Motor neuron (in vitro differentiated cells): ENCODE measurements around the gene SIRPA. TPM values are rescaled to one million over a fixed set of nuclear protein-coding genes. Genes with fewer than 3 reads are reported as not detected.

ENCODE experiments used
- ATAC-seq, 8 experiments: fragments of 200-7000 bp; cut with Tn5 transposase; replicated peaks in 6 of 8; 2 replicates each; pipeline ENCODE4 v1.8.0; 2021; ENCODE audit warnings: mild to moderate bottlenecking in 8 of 8, moderate library complexity in 8 of 8
- H3K27ac ChIP-seq, 2 donors: fragments of 250-450 bp; sonication (Bioruptor Pico); 2 replicates each; pipeline ENCODE4 v1.9.0; 2021; ENCODE audit warnings: antibody characterized with exemption in 2 of 2, mild to moderate bottlenecking in 2 of 2, moderate library complexity in 1 of 2
- H3K4me1 ChIP-seq, 2 donors: fragments of 250-450 bp; sonication (Bioruptor Pico); replicated peaks in 1 of 2; 2 replicates each; pipeline ENCODE4 v1.6.1; 2021; ENCODE audit warnings: antibody characterized with exemption in 2 of 2, mild to moderate bottlenecking in 2 of 2, moderate library complexity in 1 of 2
- H3K4me3 ChIP-seq, 5 donors: fragments of 250-450 bp; sonication (Bioruptor Pico); 2 replicates each; pipeline ENCODE4 v1.9.0; 2021; ENCODE audit warnings: antibody characterized with exemption in 5 of 5, mild to moderate bottlenecking in 5 of 5, moderate library complexity in 4 of 5
- WGBS, 10 experiments: fragments of 450-650 bp; shearing (Covaris generic); methylation state at CpG; one replicate each; pipeline ENCODE4 v1.0.0; 2022; 5-methylcytosine and 5-hydroxymethylcytosine counted together
- in situ Hi-C, 9 experiments: fragments of 400-800 bp; cut with MboI; loops; one replicate each; pipeline ENCODE4 v1.15.0; 2021; ENCODE audit warnings: low sequenced_read_pairs in 9 of 9, low pct_unique_long_range_greater_than_20kb in 2 of 9; ENCODE audit not compliant: unreplicated experiment in 9 of 9
- total RNA-seq, 8 experiments: library from RNA; unstranded; fragments of 300-600 nt; gene quantifications; 2 replicates each; pipeline versions ENCODE4 v1.2.3 to v1.2.4, GENCODE V29; 2022

Gene SIRPA
- total RNA-seq, 8 experiments from 2014 or later: 1.7 to 47.3 (median 2.4) TPM

- ATAC-seq: no peak
- no peak overlapping the region for H3K27ac ChIP-seq
- WGBS, 10 experiments: 50 to 100% (median 82%) methylated on average over 1 to 7 of the region's 7 CpGs; no CpG with 5 or more reads in 3 of the 10 experiments
- in situ Hi-C loops: no loop called here
- no peak overlapping the region for H3K4me3 ChIP-seq
- H3K4me1 ChIP-seq: no peaks in the 10 kb centered on the region
Measured at GRCh38 chr20:1945660-1946059, 50.5 kb downstream of the SIRPA start.

GRCh38 chr20:1946442-1946761 is 51.2 kb downstream of the SIRPA start:
- Histone ChIP-seq H3K4me3 (no peak overlapping the region), H3K27ac (no peak overlapping the region), H3K4me1 (no peaks in the 10 kb centered on the region)
- in situ Hi-C loops: no loop called here
- 47 to 80% (median 65%) methylated on average over 3 to 7 of the region's 7 CpGs; no CpG with 5 or more reads in 1 of the 10 experiments for WGBS, 10 experiments
- no peak for ATAC-seq

DNA sequence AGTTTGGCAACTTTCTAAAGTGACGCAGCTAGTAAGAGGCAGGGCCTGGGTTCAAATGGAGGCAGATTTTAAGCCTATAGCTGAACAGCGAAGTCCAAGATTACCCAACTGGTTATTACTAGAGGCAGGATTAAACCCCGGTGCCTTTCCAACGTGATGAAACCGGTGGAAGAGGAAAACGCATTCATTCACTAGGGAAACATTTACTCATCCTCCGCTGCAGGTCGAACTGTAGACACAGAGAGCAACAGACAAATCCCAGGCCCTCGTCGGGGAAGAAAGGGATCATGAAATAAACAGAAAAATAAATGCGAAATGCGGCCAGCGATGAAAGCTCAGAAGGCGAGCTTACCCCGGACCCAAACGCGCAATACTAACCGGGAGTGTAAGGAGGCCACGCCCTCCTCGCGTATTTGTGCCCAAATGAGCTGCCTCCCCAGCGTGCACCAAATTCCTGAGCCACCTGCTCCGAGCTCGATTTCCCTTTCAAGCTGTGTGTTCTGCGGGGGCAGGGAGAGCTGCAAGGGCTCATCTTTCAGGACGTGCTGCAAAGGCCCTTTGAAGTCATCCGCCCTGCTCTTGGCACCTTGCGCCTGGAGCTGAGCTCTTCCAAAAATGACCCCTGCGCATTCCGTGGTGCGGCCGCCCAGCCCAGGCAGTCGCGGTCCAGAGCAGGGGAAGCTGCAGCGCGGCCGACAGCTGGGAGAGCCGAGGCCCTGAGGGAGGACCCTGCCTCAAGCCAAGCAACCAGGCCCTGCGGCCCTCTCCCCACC is 51.7 kb downstream of the SIRPA start:
- in situ Hi-C loops: no loop called here
- 5 to 65% (median 25%) methylated on average over 4 to 23 of the region's 39 CpGs; no CpG with 5 or more reads in 1 of the 10 experiments for WGBS, 10 experiments
- Histone ChIP-seq H3K27ac (no peak overlapping the region), H3K4me1 (no peaks in the 10 kb centered on the region), H3K4me3 (no peak overlapping the region)
- peak in 1 of 8 experiments; percentile 16 for ATAC-seq

DNA sequence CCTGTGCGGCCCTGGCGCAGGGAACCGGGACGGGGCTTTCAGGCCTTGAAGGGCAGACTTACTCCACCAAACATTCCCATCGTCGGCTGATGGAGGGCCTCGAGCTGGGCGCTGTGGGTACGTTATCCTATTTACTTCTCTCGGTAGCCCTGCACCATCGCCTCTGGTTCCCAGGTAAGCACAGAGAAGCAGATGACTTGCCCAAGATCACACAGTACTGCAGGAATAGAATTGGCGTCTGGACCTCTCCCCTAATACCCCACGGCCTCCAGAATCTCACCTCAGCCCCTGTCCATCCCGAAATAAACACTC is 52.3 kb downstream of the SIRPA start:
- in situ Hi-C loops: no loop called here
- no peak overlapping the region for H3K27ac ChIP-seq
- no peaks in the 10 kb centered on the region for H3K4me1 ChIP-seq
- WGBS, 10 experiments: 29 to 90% (median 80%) methylated on average over 1 to 6 of the region's 14 CpGs; no CpG with 5 or more reads in 3 of the 10 experiments
- ATAC-seq: no peak
- no peak overlapping the region for H3K4me3 ChIP-seq

GRCh38 chr20:1949347-1950100 is 54.3 kb downstream of the SIRPA start:
- Histone ChIP-seq H3K27ac (no peak overlapping the region), H3K4me3 (no peak overlapping the region), H3K4me1 (no peaks in the 10 kb centered on the region)
- WGBS, 10 experiments: 0 to 63% (median 0%) methylated on average over 1 to 2 of the region's 2 CpGs; no CpG with 5 or more reads in 3 of the 10 experiments
- in situ Hi-C loops: loop anchor here in 2 of 9 experiments (25.0 kb wide), 2 partner anchors 213 to 513 kb away; partner anchors contain the start of gene SNRPB (in 1 of the 2)
- ATAC-seq: peak in 1 of 8 experiments; percentile 5

GRCh38 chr20:1950836-1951235 is 55.6 kb downstream of the SIRPA start:
- 20 to 100% (median 60%) methylated on average over 1 to 7 of the region's 7 CpGs; no CpG with 5 or more reads in 3 of the 10 experiments for WGBS, 10 experiments
- no peak for ATAC-seq
- in situ Hi-C loops: loop anchor here in 2 of 9 experiments (25.0 kb wide), 2 partner anchors 211 to 511 kb away; partner anchors contain the start of gene SNRPB (in 1 of the 2)
- Histone ChIP-seq H3K4me1 (no peaks in the 10 kb centered on the region), H3K4me3 (no peak overlapping the region), H3K27ac (no peak overlapping the region)

- H3K27ac ChIP-seq: no peak overlapping the region
- WGBS, 10 experiments: 61 to 90% (median 71%) methylated on average over 1 to 8 of the region's 11 CpGs
- no peak for ATAC-seq
Measured at GRCh38 chr20:1951436-1952115, 56.4 kb downstream of the SIRPA start.

GRCh38 chr20:1952737-1953530 is 57.7 kb downstream of the SIRPA start:
- ATAC-seq: no peak

More at GRCh38 chr20:1951436-1952115, 56.4 kb downstream of the SIRPA start:
- in situ Hi-C loops: loop anchor here in 2 of 9 experiments (25.0 kb wide), 2 partner anchors 211 to 511 kb away; partner anchors contain the start of gene SNRPB (in 1 of the 2)
- H3K4me1 ChIP-seq: no peaks in the 10 kb centered on the region
- H3K4me3 ChIP-seq: no peak overlapping the region

DNA sequence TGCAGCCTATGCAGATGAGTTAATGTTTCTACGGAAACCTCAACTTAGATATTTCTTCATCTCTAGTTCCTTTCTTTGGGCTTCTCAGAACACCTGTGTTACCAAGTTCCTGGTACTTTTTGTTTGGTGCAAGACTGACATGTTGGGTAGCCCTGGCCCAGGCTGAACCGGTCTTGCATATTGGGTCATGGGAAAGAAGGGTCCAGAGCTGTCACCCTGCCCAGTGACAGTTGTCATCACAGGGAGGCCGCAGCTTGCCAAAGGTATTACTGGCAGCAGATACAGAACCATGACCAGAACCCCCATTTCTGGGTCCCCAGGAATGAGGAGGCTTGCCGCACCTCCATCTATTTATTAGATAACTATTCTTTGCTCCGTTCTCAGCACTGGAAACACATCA is 58.4 kb downstream of the SIRPA start:
- Histone ChIP-seq H3K4me3 (no peak overlapping the region), H3K4me1 (no peaks in the 10 kb centered on the region), H3K27ac (no peak overlapping the region)
- 65 to 100% (median 95%) methylated on average over 1 to 4 of the region's 5 CpGs; no CpG with 5 or more reads in 2 of the 10 experiments for WGBS, 10 experiments
- in situ Hi-C loops: loop anchor here in 2 of 9 experiments (25.0 kb wide), 2 partner anchors 209 to 509 kb away; partner anchors contain the start of gene SNRPB (in 1 of the 2)
- no peak for ATAC-seq

More at GRCh38 chr20:1952737-1953530, 57.7 kb downstream of the SIRPA start:
- Histone ChIP-seq H3K4me1 (no peaks in the 10 kb centered on the region), H3K27ac (no peak overlapping the region), H3K4me3 (no peak overlapping the region)
- 22 to 100% (median 70%) methylated on average over 1 to 6 of the region's 6 CpGs; no CpG with 5 or more reads in 1 of the 10 experiments for WGBS, 10 experiments
- in situ Hi-C loops: loop anchor here in 2 of 9 experiments (25.0 kb wide), 2 partner anchors 209 to 509 kb away; partner anchors contain the start of gene SNRPB (in 1 of the 2)

GRCh38 chr20:1955217-1955616 is 60.0 kb downstream of the SIRPA start:
- Histone ChIP-seq H3K4me1 (no peaks in the 10 kb centered on the region), H3K27ac (no peak overlapping the region), H3K4me3 (no peak overlapping the region)
- WGBS, 10 experiments: 35 to 75% (median 58%) methylated on average over 3 to 8 of the region's 8 CpGs
- in situ Hi-C loops: loop anchor here in 2 of 9 experiments (25.0 kb wide), 2 partner anchors 207 to 507 kb away; partner anchors contain the start of gene SNRPB (in 1 of the 2)
- ATAC-seq: no peak

DNA sequence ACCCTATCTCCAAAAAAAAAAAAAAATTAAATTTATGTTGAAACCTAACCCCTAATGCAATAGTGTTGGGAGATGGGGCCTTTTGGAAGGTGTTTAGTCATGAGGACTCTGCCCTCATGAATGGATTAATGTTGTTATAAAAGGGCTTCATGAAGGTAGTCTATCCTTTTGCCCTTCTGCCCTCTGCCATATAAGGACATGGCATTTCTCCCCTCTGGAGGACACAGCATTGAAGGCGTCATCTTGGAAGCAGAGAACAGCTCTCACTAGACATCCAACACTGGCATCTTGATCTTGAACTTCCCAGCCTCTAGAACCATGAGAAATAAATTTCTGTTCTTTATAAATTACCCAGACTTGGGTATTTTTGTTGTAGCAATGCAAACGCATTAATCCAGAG is 63.2 kb downstream of the SIRPA start:
- Histone ChIP-seq H3K4me3 (no peak overlapping the region), H3K4me1 (no peaks in the 10 kb centered on the region), H3K27ac (no peak overlapping the region)
- ATAC-seq: no peak
- 38 to 83% (median 80%) methylated on average over 1 to 2 of the region's 2 CpGs; no CpG with 5 or more reads in 3 of the 10 experiments for WGBS, 10 experiments
- in situ Hi-C loops: loop anchor here in 2 of 9 experiments (25.0 kb wide), 2 partner anchors 204 to 504 kb away; partner anchors contain the start of gene SNRPB (in 1 of the 2)

- in situ Hi-C loops: loop anchor here in 2 of 9 experiments (25.0 kb wide), 2 partner anchors 203 to 503 kb away; partner anchors contain the start of gene SNRPB (in 1 of the 2)
- Histone ChIP-seq H3K4me3 (no peak overlapping the region), H3K4me1 (no peaks in the 10 kb centered on the region), H3K27ac (no peak overlapping the region)
- WGBS, 10 experiments: 9 to 100% (median 53%) methylated on average over 1 to 2 of the region's 2 CpGs
- ATAC-seq: no peak
Measured at GRCh38 chr20:1959156-1959555, 63.9 kb downstream of the SIRPA start.
